Pancreas (tissue), 10 donors: Measurements from ENCODE around the gene PCDHGA12. TPM values are rescaled to one million over a fixed set of nuclear protein-coding genes. Genes with fewer than 3 reads are reported as not detected.

Experiments
- ATAC-seq, 4 donors: fragments of 200-7000 bp; cut with Tn5 transposase; one replicate each; pipeline versions ENCODE4 v1.8.0 to v1.9.1; 2020; ENCODE audit warnings: mild to moderate bottlenecking in 4 of 4, moderate library complexity in 4 of 4
- DNase-seq, 6 donors: peaks; one replicate each; pipeline ENCODE4 v3.0.0-alpha.2; 2020
- FAIRE-seq: peaks from 2 replicates; lab custom pipeline; 2012; peaks lifted over from hg19 to GRCh38; lab: Jason Lieb, UNC
- H3K27ac ChIP-seq, 4 donors: fragments of 200-600 bp; sonication (generic); 1 replicate in 3 of 4; 2 replicates in 1 of 4; pipeline versions ENCODE4 v1.5.0 to v1.8.0; 2020
- H3K27me3 ChIP-seq, 4 donors: fragments of 200-600 bp; one replicate each; pipeline ENCODE4 v1.8.0; 2021
- H3K36me3 ChIP-seq, 3 donors: fragments of 200-600 bp; sonication (generic) in 1 of 3; one replicate each; pipeline versions ENCODE4 v1.5.0 to v1.8.0; 2020 to 2021
- H3K4me1 ChIP-seq, 3 donors: fragments of 200-600 bp; one replicate each; pipeline ENCODE4 v1.8.0; 2021
- H3K4me3 ChIP-seq, 4 donors: fragments of 200-600 bp; sonication (generic) in 2 of 4; one replicate each; pipeline versions ENCODE4 v1.5.0 to v1.8.0; 2020 to 2021
- H3K9me3 ChIP-seq, 4 donors: fragments of 200-600 bp; one replicate each; pipeline ENCODE4 v1.8.0; 2021
- WGBS, 2 donors: extraction: QIAGEN DNeasy Blood & Tissue Kit; methylation state at CpG; one replicate each; pipeline ENCODE4 v1.1.7; 2013; 5-methylcytosine and 5-hydroxymethylcytosine counted together
- intact Hi-C, 3 donors: fragments of 100-400 bp; cut with DNase I; formaldehyde crosslinking; loops; one replicate each; pipeline versions ENCODE4 v1.11.1 to v1.14.2; 2022
- polyA plus RNA-seq, 2 donors: library from polyadenylated mRNA; stranded (reverse); fragments of 200-250 nt; gene quantifications; one replicate each; pipeline ENCODE4 v1.2.3, GENCODE V29; 2013
- total RNA-seq, 6 donors: library from RNA; stranded (reverse); fragmentation: NEBNext Ultra II Directional in 4 of 6; extraction: Animal tissue kit (Norgen Biotek cat#: 25700) in 4 of 6; gene quantifications; one replicate each; pipeline versions ENCODE4 v1.2.1 to v1.2.4, GENCODE V29; 2021 to 2023
- TF ChIP-seq, protein P1 (sequence below), 4 donors: fragments of 200-600 bp; sonication (generic) in 3 of 4; IDR thresholded peaks; one replicate each; pipeline versions ENCODE4 v1.5.0 to v1.8.0; 2021; ENCODE audit warnings: antibody characterized with exemption in 4 of 4
- donor health status: healthy with polysubstance abuse.
- donor health status: DM: no; HTN: no; CAD: no; lungs with moderate emphysema.
- donor health status: DM: no; HTN: no; CAD: no.
- donor health status: control.
- donor health status: control.
- donor health status: Bipolar disorder and iron deficiency.
- donor health status: DM: yes; HTN: yes; CAD: no.
- donor health status: DM: no; HTN: no; CAD: no.
- donor health status: DM: no; HTN: no; CAD: no.
- donor health status: DM: yes; HTN: yes; CAD: no.

PCDHGA12 gene
- total and polyA plus RNA-seq, 8 donors, result 0.33 to 2.3 (median 1.4) TPM

DNA sequence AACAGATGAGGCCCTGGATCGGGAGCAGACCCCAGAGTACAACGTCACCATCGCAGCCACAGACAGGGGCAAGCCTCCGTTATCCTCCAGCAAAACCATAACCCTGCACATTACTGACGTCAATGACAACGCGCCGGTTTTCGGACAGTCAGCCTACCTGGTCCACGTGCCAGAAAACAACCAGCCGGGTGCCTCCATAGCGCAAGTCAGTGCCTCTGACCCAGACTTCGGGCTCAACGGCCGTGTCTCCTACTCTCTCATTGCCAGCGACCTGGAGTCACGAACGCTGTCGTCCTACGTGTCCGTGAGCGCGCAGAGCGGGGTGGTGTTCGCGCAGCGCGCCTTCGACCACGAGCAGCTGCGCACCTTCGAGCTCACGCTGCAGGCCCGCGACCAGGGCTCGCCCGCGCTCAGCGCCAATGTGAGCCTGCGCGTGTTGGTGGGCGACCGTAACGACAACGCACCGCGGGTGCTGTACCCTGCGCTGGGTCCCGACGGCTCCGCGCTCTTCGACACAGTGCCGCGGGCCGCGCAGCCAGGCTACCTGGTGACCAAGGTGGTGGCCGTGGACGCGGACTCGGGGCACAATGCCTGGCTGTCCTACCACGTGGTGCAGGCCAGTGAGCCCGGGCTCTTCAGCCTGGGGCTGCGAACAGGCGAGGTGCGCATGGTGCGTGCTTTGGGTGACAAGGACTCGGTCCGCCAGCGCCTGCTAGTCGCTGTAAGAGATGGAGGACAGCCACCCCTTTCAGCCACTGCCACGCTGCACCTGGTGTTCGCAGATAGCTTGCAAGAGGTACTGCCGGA, 11.0 kb upstream of the PCDHGA12 start:
- Histone ChIP-seq H3K27me3 (no peaks in the 10 kb centered on the region), H3K4me3 (no peak overlapping the region), H3K27ac (no peak overlapping the region), H3K9me3 (peaks cover 0 to 49% (median 12%) of the 10 kb centered on the region in 4 donors), H3K36me3 (no peaks in the 10 kb centered on the region), H3K4me1 (no peaks in the 10 kb centered on the region)
- TF ChIP-seq, protein P1, sequence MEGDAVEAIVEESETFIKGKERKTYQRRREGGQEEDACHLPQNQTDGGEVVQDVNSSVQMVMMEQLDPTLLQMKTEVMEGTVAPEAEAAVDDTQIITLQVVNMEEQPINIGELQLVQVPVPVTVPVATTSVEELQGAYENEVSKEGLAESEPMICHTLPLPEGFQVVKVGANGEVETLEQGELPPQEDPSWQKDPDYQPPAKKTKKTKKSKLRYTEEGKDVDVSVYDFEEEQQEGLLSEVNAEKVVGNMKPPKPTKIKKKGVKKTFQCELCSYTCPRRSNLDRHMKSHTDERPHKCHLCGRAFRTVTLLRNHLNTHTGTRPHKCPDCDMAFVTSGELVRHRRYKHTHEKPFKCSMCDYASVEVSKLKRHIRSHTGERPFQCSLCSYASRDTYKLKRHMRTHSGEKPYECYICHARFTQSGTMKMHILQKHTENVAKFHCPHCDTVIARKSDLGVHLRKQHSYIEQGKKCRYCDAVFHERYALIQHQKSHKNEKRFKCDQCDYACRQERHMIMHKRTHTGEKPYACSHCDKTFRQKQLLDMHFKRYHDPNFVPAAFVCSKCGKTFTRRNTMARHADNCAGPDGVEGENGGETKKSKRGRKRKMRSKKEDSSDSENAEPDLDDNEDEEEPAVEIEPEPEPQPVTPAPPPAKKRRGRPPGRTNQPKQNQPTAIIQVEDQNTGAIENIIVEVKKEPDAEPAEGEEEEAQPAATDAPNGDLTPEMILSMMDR (IDR thresholded peaks at IDR 0.05), result no peak
- WGBS, 2 donors, result 21% methylated on average over 66 to 74 of the region's 74 CpGs
- no peak for FAIRE-seq
- no peak for ATAC-seq
- intact Hi-C loops, result loop anchor here in 1 of 3 donors (10.0 kb wide), 1 partner anchor 106 kb away; no protein-coding TSS in a partner anchor
- DNase-seq, result no peak

DNA sequence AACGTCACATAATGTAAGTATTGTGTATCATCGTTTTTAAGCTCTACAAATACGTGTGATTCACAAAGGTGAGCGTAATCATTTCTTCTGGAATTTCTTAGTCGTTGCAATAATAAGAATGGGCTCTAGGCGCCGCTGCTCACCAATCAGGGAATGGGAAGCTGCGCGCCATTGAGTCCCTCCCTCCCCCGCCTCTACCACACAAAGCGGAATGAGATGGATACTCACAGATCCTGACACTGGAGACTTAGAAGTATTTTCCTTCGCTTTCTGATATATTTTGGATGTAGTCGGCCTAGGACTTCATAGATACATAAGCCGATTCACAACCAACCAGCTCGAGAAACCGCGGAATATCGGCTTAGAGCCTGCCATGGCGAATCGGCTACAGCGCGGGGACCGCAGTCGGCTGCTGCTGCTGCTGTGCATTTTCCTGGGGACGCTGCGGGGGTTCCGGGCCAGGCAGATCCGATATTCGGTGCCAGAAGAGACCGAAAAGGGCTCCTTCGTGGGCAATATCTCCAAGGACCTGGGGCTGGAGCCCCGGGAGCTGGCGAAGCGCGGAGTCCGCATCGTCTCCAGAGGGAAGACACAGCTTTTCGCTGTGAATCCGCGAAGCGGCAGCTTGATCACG, 9.3 kb upstream of the PCDHGA12 start, which contains the start of gene PCDHGA11:
TSS of gene PCDHGA11 (plus strand) at position 197 of the 634 bp plus-strand sequence. CDS start at position 374, 177 bp downstream.
- H3K36me3 ChIP-seq, result no peaks in the 10 kb centered on the region
- H3K9me3 ChIP-seq, result peaks cover 0 to 60% (median 12%) of the 10 kb centered on the region in 4 donors
- H3K4me1 ChIP-seq, result no peaks in the 10 kb centered on the region
- peak within 1 kb of the TSS in 1 of 4 donors; percentile 24 for H3K4me3 ChIP-seq
- no peak within 1 kb of the TSS for H3K27ac ChIP-seq
- peak in 3 of 4 donors; percentile 38 to 64 (median 61) for ATAC-seq
- no peaks in the 10 kb centered on the region for H3K27me3 ChIP-seq
- intact Hi-C loops, result loop anchor here in 1 of 3 donors (10.0 kb wide), 1 partner anchor 56 kb away; the partner anchor contains the start of gene PCDHGA5
- no peak for FAIRE-seq
- TF ChIP-seq, protein P1 (IDR thresholded peaks at IDR 0.05), result peak in 1 of 4 donors; percentile 15
- no peak for DNase-seq
- WGBS, 2 donors, result 12% methylated on average over 42 of the region's 42 CpGs

DNA sequence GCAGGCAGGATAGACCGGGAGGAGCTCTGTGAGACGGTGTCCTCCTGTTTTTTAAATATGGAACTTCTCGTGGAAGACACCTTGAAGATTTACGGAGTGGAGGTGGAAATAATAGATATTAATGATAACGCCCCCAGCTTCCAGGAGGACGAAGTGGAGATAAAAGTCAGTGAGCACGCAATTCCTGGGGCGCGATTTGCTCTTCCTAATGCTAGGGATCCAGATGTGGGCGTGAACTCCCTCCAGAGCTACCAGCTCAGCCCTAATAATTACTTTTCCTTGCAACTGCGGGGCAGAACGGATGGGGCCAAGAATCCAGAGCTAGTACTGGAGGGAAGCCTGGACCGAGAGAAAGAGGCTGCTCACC, 8.8 kb upstream of the PCDHGA12 start:
- no peak for FAIRE-seq
- Histone ChIP-seq H3K9me3 (peaks cover 0 to 63% (median 12%) of the 10 kb centered on the region in 4 donors), H3K4me3 (peak overlapping the region in 1 of 4 donors; percentile 24), H3K27ac (no peak overlapping the region), H3K27me3 (no peaks in the 10 kb centered on the region), H3K4me1 (no peaks in the 10 kb centered on the region), H3K36me3 (no peaks in the 10 kb centered on the region)
- 8 to 10% methylated on average over 13 of the region's 13 CpGs for WGBS, 2 donors
- no peak for ATAC-seq
- intact Hi-C loops, result loop anchor here in 1 of 3 donors (10.0 kb wide), 1 partner anchor 57 kb away; the partner anchor contains the start of gene PCDHGA5
- no peak for DNase-seq
- TF ChIP-seq, protein P1 (IDR thresholded peaks at IDR 0.05), result no peak

DNA sequence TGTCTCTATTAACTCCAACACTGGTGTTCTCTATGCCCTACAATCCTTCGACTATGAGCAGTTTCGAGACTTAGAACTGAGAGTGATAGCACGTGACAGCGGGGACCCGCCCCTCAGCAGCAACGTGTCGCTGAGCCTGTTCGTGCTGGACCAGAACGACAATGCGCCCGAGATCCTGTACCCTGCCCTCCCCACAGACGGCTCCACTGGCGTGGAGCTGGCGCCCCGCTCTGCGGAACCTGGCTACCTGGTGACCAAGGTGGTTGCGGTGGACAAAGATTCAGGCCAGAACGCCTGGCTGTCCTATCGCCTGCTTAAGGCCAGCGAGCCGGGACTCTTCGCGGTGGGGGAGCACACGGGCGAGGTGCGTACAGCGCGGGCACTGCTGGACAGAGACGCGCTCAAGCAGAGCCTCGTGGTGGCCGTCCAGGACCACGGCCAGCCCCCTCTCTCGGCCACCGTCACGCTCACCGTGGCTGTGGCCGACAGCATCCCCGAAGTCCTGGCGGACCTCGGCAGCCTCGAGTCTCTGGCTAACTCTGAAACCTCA, 7.5 kb upstream of the PCDHGA12 start:
- 13 to 17% methylated on average over 42 of the region's 42 CpGs for WGBS, 2 donors
- ATAC-seq (no peak), FAIRE-seq (no peak), DNase-seq (no peak)
- Histone ChIP-seq H3K4me1 (no peaks in the 10 kb centered on the region), H3K4me3 (no peak overlapping the region), H3K9me3 (peaks cover 0 to 63% (median 10%) of the 10 kb centered on the region in 4 donors), H3K27ac (no peak overlapping the region), H3K27me3 (no peaks in the 10 kb centered on the region), H3K36me3 (no peaks in the 10 kb centered on the region)
- intact Hi-C loops, result loop anchor here in 1 of 3 donors (10.0 kb wide), 1 partner anchor 58 kb away; the partner anchor contains the start of gene PCDHGA5
- TF ChIP-seq, protein P1 (IDR thresholded peaks at IDR 0.05), result no peak
